Measurements from ENCODE around the gene LRRC56. TPM values are rescaled to one million over a fixed set of nuclear protein-coding genes. Genes with fewer than 3 reads are reported as not detected.
A peak's percentile ranks its signal among the peaks of the same experiment; 100 is the strongest.

Gene LRRC56
- total RNA-seq, 3 donors from 2014 or later = 1.5 to 5.2 (median 4.8) TPM

DNA sequence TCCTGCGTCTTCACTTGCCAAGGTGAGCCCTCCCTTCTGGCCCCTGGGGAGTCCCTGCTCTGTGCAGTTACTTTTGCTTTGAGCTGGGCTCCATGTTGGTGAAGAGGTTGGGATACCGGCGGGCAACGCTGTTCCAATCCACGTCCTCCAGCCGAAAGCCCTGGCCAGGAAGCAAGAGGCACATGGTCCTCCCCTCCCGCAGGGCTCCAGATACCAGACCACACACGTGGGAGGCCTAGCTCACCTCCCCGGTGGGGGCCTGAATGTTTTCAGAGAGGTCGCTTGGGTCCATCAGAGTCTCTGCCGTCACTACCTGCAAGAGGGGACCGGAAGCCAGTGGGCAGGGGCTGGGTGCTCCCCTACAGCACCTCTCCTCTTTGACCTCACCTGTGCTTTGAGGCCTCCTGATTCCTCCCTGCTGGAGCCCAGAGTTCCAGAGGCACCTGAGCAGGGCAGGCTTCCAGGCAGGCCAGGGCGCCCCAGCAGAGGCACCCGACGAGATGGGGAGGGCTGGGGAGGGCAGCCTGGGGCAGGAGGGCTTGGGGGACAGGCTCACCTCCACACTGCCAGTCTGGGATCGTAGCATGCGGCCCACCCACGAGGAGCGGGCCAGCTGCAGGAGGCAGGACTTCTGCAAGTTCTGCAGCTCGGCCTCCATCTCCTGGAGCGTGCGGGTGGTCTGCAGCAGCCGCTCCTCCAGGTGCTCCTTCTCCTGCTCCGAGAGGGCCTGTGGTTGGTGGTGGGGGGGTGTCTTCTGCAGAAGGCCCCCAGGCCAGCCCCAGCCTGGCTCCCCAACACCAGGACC, 20.2 kb downstream of the LRRC56 start:
- Histone ChIP-seq H3K4me1 (ENCODE audit: low read depth) (peaks cover 40% of the 10 kb centered on the region), H3K4me3 (no peak overlapping the region), H3K36me3 (ENCODE audit: low read depth) (no peaks in the 10 kb centered on the region), H3K9me3 (no peaks in the 10 kb centered on the region)
- no peak for ATAC-seq
- intact Hi-C loops (cut with DNase I, micrococcal nuclease) = loop anchor here (10.0 kb wide), 1 partner anchor 167 kb away; no protein-coding TSS in a partner anchor
- DNase-seq = no peak
- TF ChIP-seq, protein P1, sequence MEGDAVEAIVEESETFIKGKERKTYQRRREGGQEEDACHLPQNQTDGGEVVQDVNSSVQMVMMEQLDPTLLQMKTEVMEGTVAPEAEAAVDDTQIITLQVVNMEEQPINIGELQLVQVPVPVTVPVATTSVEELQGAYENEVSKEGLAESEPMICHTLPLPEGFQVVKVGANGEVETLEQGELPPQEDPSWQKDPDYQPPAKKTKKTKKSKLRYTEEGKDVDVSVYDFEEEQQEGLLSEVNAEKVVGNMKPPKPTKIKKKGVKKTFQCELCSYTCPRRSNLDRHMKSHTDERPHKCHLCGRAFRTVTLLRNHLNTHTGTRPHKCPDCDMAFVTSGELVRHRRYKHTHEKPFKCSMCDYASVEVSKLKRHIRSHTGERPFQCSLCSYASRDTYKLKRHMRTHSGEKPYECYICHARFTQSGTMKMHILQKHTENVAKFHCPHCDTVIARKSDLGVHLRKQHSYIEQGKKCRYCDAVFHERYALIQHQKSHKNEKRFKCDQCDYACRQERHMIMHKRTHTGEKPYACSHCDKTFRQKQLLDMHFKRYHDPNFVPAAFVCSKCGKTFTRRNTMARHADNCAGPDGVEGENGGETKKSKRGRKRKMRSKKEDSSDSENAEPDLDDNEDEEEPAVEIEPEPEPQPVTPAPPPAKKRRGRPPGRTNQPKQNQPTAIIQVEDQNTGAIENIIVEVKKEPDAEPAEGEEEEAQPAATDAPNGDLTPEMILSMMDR (IDR thresholded peaks at IDR 0.05) = no peak

DNA sequence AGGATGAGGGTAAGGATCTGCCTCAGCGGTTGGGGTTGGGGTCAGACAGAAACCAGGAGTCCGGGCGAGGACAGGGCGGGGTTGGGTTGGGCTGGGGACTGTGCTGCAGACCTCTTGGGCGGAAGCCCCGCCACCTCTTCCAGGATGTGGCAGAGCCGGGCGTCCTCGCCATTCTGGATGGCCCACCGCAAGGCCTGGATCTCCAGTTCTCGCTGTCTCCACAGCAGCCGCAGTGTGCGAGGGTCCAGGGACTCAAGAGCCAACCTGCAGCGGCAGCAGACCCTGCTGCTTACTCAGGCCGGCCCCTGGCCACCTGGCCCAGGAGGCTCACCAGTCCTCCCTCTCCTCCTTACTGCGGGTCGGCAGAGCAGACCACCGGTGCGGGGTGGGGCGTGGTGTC, 21.2 kb downstream of the LRRC56 start:
- Histone ChIP-seq H3K36me3 (ENCODE audit: low read depth) (no peaks in the 10 kb centered on the region), H3K9me3 (no peaks in the 10 kb centered on the region), H3K4me1 (ENCODE audit: low read depth) (peaks cover 42% of the 10 kb centered on the region), H3K4me3 (no peak overlapping the region)
- no peak for ATAC-seq
- intact Hi-C loops (cut with DNase I, micrococcal nuclease) = loop anchor here (10.0 kb wide), 1 partner anchor 166 kb away; no protein-coding TSS in a partner anchor
- TF ChIP-seq, protein P1 (IDR thresholded peaks at IDR 0.05) = no peak
- peak in 1 of 3 donors; percentile 57 for DNase-seq

DNA sequence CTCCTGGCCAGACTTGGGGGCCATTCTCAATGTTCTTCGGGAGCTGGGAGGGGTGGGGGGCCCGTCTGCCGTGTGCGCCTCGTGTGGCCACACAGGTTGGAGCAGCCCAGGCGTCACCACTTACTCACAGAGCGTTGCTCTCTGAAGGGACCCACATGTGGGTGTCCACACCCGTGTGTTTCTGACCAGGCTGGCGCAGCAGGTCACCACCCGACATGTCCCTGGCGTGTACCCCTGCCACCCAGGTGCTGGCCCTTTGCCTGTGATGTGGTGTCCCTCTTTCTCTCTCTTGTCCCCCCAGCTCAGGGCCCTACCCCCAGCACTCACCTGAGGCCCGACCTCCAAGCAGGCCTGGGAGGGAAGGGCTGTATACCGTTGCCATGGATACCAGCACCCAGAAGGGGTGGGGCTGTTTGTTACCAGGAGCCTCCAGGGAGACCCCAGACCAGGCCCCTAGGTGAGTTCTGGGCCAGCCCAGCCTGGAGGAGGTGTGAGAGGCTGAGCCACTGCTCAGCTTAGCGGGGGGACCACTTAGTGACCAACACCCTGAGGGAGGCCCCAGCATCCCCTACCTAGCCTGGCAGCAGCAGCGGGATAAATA, 21.8 kb downstream of the LRRC56 start:
- no peak for ATAC-seq
- no peaks in the 10 kb centered on the region for H3K9me3 ChIP-seq
- H3K4me1 ChIP-seq (ENCODE audit: low read depth) = peaks cover 43% of the 10 kb centered on the region
- TF ChIP-seq, protein P1 (IDR thresholded peaks at IDR 0.05) = no peak
- no peak overlapping the region for H3K4me3 ChIP-seq
- no peaks in the 10 kb centered on the region for H3K36me3 ChIP-seq (ENCODE audit: low read depth)
- DNase-seq = peak in 2 of 3 donors; percentile 59 to 67
- intact Hi-C loops (cut with DNase I, micrococcal nuclease) = loop anchor here (10.0 kb wide), 1 partner anchor 166 kb away; no protein-coding TSS in a partner anchor

DNA sequence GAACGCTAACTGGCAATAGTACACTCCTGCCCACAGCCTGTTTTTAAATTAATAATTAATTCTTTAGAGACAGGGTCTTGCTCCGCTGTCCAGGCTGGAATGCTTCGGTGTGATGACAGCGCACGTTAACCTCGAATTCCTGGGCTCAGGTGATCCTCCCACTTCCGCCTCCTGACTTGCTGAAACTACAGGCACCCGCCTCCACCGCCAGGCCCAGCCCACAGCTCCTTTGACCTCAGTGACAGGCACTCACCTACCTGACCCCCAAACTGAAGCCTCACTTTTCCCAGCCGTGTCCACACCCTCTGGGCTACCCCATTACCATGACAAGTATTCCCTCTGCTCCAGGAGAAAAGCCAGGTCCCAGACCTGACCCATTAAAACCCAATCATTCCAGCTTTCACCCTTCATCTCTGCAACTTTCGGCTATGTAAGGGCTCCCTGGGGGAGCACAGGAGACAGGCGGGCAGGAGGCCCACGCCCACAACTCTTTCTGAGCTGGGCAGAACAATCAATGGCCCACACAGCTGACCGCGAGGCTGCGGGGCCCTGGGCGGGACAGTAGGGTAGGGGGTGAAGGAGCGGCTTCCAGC, 22.5 kb downstream of the LRRC56 start:
- ATAC-seq (peak; percentile 54), DNase-seq (peak; percentile 83 to 89 (median 83))
- peaks cover 36% of the 10 kb centered on the region for H3K4me1 ChIP-seq (ENCODE audit: low read depth)
- intact Hi-C loops (cut with DNase I, micrococcal nuclease) = loop anchor here (10.0 kb wide), 1 partner anchor 165 kb away; no protein-coding TSS in a partner anchor
- H3K4me3 ChIP-seq = peak overlapping the region; percentile 92
- H3K9me3 ChIP-seq = no peaks in the 10 kb centered on the region
- TF ChIP-seq, protein P1 (IDR thresholded peaks at IDR 0.05) = no peak
- H3K36me3 ChIP-seq (ENCODE audit: low read depth) = no peaks in the 10 kb centered on the region

DNA sequence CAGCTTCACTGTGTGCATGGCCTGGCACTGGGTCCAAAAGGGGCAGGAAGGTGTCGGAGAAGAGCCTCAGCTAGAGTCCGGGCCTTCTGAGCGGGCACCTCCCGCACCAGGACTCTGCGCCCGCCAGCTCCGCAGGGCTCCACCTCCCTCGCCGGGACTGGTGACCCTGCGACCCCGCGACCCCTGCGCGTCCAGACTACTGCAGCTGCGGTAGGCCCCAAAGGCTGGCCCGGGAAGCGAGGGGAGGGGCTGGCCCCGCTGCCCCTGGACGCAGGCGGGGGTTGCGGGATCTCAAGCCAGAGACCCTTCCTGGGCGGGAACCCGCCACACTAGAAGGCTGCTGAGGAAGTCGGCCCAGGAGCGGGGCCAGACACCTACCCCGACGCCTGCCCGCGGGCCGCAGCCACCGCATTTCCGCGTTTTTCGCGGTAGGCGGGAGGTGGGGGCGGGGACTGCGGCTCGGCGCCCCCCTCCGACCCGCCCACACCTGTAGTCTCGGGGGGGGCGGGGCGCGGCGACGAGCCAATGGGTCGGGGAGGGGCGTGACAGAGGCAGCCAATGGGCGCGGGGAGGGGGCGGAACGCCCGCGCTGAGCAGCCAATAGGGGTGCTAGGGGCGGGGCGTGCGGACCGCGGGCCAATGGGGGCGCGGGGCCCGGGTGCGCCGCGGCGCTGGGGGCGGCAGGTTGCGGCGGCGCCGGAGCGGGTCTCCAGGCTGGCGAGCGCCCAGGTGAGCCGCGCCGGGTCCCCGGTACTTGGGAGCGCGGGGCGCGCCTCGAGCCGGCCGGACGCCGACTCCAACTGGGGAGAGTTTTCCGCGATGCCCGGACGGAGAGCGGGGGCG, 23.2 kb downstream of the LRRC56 start, which contains the start of the genes LMNTD2 and RASSF7:
TSS of gene LMNTD2 (minus strand) at position 434 of the 843 bp plus-strand sequence. CDS start at position 412, 22 bp downstream.
TSS of gene RASSF7 (plus strand) at position 666 of the 843 bp plus-strand sequence. CDS start 799 bp downstream, outside the sequence.
- Histone ChIP-seq H3K4me3 (peak within 1 kb of the TSS; percentile 92), H3K36me3 (ENCODE audit: low read depth) (no peaks in the 10 kb centered on the region), H3K4me1 (ENCODE audit: low read depth) (peaks cover 31% of the 10 kb centered on the region), H3K9me3 (no peaks in the 10 kb centered on the region)
- intact Hi-C loops (cut with DNase I, micrococcal nuclease) = no loop called here
- DNase-seq = peak; percentile 93 to 97 (median 95)
- peak; percentile 85 for ATAC-seq
- TF ChIP-seq, protein P1 (IDR thresholded peaks at IDR 0.05) = no peak

Measured in mucosa of descending colon (tissue), 3 donors.